GM12892 (cell line): Measurements from ENCODE around the gene APLP2.

Source experiments
- POLR2A ChIP-seq: IDR thresholded peaks from 2 replicates; pipeline ENCODE4 v1.6.1; 2011; ENCODE audit warnings: low read depth, low read length, control low read depth
- POLR2AphosphoS5 ChIP-seq: IDR thresholded peaks from 2 replicates; pipeline ENCODE4 v1.6.1; 2011; ENCODE audit warnings: low read depth, low read length, control low read depth

- no peak for TF ChIP-seq POLR2AphosphoS5
- TF ChIP-seq POLR2A, result no peak
Measured at GRCh38 chr11:130042093-130042591, 27.6 kb upstream of the APLP2 start.
